ENCODE results near the gene OTOP1. TPM values are rescaled to one million over a fixed set of nuclear protein-coding genes. Genes with fewer than 3 reads are reported as not detected.
"Not testable (repeated sequence)": the region's sequence is repeated elsewhere in the genome, so short reads cannot be mapped to it uniquely, and the experiment has no call there.

The OTOP1 gene
- total RNA-seq, 4 donors from 2014 or later, result not detected

DNA sequence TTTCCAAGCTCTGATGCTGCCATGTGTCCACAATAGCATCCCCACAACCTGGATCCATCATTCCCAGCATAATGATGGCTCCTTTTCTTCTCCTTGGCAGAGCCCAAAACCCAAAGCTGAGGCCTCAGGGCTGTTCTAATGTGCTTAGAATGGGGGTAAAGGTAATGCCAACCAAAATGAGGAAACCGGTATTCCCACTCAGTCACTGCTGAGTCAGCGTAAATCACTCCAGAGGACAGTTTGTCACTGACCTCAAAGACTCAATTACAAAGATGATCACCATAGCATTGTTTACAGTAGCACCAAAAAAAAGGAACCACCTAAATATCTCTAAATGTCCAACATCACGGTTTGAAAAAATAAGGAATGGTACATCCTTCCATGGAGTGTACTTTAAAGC, 41.2 kb downstream of the OTOP1 start:
- no peak for ATAC-seq (ENCODE audit: low FRiP score)
- DNase-seq (ENCODE audit: low spot score), result no peak
- TF ChIP-seq, protein P1, sequence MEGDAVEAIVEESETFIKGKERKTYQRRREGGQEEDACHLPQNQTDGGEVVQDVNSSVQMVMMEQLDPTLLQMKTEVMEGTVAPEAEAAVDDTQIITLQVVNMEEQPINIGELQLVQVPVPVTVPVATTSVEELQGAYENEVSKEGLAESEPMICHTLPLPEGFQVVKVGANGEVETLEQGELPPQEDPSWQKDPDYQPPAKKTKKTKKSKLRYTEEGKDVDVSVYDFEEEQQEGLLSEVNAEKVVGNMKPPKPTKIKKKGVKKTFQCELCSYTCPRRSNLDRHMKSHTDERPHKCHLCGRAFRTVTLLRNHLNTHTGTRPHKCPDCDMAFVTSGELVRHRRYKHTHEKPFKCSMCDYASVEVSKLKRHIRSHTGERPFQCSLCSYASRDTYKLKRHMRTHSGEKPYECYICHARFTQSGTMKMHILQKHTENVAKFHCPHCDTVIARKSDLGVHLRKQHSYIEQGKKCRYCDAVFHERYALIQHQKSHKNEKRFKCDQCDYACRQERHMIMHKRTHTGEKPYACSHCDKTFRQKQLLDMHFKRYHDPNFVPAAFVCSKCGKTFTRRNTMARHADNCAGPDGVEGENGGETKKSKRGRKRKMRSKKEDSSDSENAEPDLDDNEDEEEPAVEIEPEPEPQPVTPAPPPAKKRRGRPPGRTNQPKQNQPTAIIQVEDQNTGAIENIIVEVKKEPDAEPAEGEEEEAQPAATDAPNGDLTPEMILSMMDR (IDR thresholded peaks at IDR 0.05), result no peak

DNA sequence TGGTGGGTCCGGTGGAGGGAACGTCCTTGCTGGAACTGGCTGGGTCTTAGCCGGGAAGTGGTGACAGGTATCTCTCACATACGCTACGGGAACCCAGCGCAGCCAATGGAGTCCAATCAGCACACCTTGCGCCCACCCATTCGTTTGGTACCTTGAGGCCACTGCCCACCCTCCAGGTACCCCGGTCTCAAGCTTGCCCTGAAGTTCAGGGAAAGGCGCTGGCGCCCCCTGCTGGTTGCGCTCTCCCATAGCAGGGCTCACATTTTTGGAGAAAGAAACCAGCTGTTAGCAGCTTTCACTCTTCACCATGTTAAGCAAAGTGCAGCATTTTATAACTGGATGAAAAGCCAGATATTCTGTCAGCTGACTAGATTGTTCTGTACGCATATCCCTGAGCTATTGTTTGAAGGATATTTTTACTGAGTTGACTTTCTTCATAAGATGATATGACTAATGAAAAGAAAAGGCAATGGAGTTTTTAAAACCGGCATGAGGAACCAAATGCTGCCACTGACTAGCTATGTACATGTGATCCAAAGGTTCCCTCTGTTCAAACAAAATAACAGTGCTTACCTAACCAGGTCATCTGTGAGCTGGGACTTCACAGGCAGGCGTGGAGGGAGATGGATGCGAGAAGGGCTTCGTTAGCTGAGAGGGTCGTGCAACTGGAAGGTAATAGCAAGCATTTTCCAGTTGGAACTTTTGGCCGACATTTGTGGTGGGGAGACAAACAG, 43.7 kb downstream of the OTOP1 start:
- ATAC-seq (ENCODE audit: low FRiP score) (no peak), DNase-seq (ENCODE audit: low spot score) (no peak)
- TF ChIP-seq, protein P1 (IDR thresholded peaks at IDR 0.05), result no peak

DNA sequence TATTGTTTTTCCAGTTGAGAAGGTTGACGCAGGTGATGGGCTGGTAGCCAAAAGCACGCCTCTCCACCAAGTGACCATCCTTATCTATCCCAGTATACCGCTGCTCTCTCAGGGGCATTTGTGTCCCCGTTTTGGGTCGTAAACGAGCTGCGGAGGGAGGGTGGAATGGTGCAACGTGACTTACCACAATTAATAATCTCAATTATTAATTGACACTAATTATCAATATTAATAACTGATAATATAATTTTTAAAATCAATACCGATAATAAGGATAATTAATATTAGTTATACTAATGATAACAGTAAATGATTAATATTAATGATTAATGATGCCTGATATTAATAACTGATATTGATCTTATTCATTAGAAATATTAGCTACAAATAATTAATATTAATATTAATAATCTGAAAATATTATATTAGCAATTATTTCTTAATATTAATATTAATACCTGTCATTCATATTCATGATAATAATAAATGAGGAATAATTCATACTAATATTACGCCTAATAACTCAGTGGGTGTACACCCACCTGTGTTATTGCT, 56.1 kb downstream of the OTOP1 start:
- TF ChIP-seq, protein P1 (IDR thresholded peaks at IDR 0.05), result no peak
- no peak for ATAC-seq (ENCODE audit: low FRiP score)
- DNase-seq (ENCODE audit: low spot score), result no peak

DNA sequence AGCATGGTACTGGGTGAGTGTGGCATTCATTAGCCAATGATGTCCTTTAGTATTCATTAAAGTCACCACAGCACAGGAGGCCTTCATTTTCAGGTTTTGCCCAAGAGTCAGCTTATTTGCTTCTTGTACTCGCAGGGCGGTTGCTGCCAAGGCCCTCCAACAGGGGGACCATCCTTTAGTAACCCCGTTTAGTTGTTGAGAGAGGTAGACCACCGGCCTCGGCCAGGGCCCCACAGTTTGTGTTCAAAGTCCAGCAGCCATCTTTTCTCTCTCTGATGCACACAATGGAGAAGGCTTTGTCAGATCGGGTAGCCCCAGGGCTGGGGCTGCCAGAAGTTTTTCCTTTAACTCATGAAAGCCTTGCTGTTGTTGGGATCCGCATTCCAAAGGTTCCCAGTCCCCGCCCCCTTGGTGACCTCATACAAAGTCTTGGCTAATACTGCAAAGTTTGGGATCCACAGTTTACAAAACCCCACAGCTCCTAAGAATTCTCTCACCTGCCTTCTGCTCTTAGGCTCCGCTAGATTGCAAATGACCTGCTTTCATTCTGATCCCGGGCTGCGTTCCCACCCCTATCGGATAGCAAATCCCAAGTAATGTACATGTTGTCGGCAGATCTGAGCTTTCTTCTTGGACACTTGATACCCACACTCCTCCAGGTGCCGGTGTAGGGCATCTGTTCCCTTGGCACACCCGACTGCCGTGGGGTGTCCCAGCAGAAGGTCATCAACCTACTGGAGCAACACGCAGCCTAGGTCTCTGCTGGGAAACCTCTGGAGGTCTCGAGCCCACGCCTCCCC, 58.5 kb downstream of the OTOP1 start:
- DNase-seq (ENCODE audit: low spot score); ATAC-seq (ENCODE audit: low FRiP score): not testable (repeated sequence)

DNA sequence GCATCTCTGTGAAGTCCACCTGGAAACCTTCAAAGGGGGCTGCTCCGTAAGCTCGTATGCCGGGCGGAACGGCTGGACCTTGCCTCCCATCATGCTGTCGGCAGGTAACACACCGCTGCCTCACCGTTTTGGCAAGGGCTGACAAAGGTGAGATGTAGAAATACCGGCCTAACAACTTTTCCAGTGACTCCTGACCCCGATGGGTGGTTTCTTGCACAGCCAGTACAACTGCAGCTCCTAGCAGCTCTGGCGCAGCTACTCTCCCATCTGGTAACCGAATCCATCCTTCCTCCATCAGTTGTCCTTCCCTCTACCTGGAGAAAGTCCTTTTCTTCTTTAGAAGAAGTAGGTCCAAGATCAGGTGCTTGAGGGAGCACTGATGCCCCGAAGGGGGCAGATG, 59.7 kb downstream of the OTOP1 start:
- DNase-seq (ENCODE audit: low spot score); ATAC-seq (ENCODE audit: low FRiP score): not testable (repeated sequence)

- ATAC-seq (ENCODE audit: low FRiP score); DNase-seq (ENCODE audit: low spot score): not testable (repeated sequence)
Observed at GRCh38 chr4:4165701-4166392, 60.9 kb downstream of the OTOP1 start.

GRCh38 chr4:4164532-4165173, 62.1 kb downstream of the OTOP1 start:
- not testable (repeated sequence) for ATAC-seq (ENCODE audit: low FRiP score); DNase-seq (ENCODE audit: low spot score)

- not testable (repeated sequence) for ATAC-seq (ENCODE audit: low FRiP score); DNase-seq (ENCODE audit: low spot score)
Observed at GRCh38 chr4:4162186-4162585, 64.5 kb downstream of the OTOP1 start.

DNA sequence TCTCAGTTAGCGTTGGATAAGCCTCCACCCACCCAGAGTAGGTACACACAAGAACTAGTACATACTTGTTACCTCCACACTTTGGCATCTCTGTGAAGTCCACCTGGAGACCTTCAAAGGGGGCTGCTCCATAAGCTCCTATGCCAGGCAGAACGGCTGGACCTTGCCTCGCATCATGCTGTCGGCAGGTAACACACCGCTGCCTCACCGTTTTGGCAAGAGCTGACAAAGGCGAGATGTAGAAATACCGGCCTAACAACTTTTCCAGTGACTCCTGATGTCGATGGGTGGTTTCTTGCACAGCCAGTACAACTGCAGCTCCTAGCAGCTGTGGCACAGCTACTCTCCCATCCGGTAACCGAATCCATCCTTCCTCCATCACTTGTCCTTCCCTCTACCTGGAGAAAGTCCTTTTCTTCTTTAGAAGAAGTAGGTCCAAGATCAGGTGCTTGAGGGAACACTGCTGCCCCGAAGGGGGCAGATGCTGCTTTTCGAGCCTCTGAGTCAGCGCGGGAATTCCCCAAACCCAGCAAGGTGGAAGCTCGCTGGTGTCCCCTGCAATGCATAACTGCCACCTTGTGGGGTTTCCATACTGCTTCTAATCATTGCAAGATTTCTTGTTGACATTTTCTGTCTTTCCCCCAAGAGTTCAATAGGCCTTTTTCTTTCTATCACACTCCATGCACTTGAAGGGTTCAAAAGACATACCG, 65.6 kb downstream of the OTOP1 start:
- not testable (repeated sequence) for DNase-seq (ENCODE audit: low spot score); ATAC-seq (ENCODE audit: low FRiP score)

- ATAC-seq (ENCODE audit: low FRiP score); DNase-seq (ENCODE audit: low spot score): not testable (repeated sequence)
Observed at GRCh38 chr4:4145622-4146021, 81.1 kb downstream of the OTOP1 start.

DNA sequence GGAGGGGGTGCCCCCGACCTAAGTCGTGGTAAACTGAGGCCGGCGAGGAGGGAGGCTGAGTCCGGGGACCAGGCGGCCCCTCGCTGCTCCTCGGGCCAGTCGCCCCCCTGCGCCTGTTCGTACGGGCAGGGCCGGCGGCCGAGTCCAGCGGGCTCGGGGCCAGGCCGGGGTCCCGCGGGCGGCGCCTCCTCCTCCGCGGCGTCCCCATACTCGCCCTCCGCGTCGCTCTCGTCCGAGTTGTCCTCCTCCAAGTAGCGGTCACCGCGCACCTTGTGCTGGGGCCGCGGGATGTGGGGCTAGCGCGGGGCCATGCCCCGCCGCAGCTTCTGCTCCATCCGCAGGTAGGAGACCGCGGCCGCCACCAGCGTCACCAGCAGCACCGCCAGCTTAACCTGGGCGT, 83.4 kb downstream of the OTOP1 start:
- not testable (repeated sequence) for DNase-seq (ENCODE audit: low spot score); ATAC-seq (ENCODE audit: low FRiP score)

DNA sequence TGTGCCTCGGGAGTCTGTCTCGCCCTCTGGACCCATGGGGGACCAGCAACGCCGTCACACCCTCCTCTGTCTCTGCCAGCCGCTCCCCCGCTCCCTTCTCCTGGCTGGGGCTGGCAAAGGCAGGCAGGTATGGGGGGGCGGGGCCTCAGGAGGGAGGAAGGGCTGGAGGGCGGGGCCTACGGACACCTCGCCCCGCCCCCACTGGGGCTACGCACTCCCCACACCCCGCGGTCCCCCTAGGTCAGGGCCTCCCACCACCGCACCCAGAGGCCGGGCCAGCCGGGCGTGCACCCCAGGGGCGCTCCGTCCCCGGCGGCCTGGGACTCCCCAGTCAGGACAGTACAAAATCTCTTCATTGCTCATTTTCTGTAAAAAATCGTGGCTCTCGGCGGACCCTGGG, 84.0 kb downstream of the OTOP1 start:
- DNase-seq (ENCODE audit: low spot score); ATAC-seq (ENCODE audit: low FRiP score): not testable (repeated sequence)

- not testable (repeated sequence) for DNase-seq (ENCODE audit: low spot score); ATAC-seq (ENCODE audit: low FRiP score)
Observed at GRCh38 chr4:4141186-4141585, 85.5 kb downstream of the OTOP1 start.
